Skeletal muscle cell (primary cell): ENCODE measurements around the gene DDB1.
"Not testable (repeated sequence)": the region's sequence is repeated elsewhere in the genome, so short reads cannot be mapped to it uniquely, and the experiment has no call there.

Experiments
- DNase-seq: peaks from one replicate; pipeline ENCODE4 v3.0.0-alpha.2; 2010; ENCODE audit warnings: low read depth
- H3K4me3 ChIP-seq: 2 replicates; pipeline ENCODE4 v1.5.1; 2011; ENCODE audit warnings: low read depth, mild to moderate bottlenecking, control low read depth, low read length, moderate library complexity

DDB1 gene

DNA sequence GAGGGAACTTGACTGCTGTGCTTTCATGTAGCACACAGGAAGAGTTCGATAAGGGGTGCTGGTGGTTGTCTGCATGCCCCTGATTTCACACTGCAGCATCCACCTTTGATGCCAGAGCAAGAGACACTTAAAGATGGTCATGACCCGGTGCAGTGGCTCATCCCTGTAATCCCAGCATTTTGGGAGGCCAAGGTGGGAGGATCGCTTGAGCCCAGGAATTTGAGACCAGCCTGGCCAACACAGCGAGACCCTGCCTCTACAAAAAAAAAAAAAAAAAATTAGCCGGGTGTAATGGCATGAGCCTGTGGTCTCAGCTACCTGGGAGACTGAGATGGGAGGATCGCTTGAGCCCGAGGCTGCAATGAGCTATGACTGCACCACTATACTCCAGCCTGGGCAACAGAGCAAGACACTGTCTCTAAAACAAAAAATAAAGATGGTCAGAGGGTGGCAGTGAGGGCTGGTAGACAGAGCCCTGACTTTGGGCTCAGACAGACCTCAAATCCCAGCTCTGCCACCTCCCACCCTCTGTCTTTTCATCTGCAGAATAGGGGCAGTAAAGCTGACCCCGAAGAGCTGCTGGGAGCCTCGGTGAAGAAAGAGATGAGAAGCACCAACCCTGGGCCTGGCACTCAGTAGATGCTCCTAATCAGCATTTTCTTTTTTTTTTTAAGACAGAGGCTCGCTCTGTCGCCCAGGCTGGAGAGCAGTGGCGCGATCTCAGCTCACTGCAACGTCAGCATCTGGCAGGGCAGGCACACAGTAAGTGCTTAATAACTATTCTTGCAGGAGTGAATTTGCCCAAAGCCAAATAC lies 55.5 kb downstream of the DDB1 start:
- no peak overlapping the region for H3K4me3 ChIP-seq
- no peak for DNase-seq

DNA sequence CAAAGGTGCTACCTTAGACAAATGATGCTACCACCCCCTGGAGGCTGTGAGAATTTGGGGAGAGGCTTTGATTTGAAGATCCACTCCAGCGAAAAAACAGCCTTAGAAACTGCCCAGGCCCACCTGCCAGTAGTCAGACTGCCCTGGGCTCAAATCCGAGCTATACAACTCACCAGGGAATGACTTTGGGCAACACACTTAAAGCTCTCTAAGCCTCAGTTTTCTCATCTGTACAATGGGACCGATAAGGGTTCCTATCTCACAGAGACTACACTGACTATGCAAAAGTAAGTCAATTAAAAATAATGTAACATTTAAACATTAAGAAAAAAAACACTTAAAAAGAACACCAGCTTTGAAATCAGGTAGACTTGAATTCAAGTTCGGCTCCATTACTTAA lies 57.7 kb downstream of the DDB1 start:
- no peak overlapping the region for H3K4me3 ChIP-seq
- DNase-seq: no peak

DNA sequence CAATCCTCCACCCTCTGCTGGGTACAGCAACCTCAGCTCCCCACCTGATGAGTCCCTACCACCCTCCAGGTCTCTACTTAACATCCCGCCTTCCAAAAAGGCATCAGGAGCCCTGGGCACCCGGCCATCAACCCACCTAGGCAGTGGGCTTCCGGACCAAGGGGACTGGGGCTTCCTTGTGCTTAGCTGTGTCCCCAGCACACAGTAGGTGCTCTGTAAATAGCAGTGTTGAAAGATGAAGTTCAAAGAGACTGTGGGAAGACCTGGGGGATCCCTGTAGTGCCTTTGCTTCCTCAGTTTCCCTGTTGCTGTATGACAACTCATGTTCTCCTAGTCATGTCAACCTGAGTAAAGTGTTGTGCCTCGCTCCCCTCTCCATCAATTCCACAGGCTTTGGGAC lies 58.8 kb downstream of the DDB1 start:
- no peak overlapping the region for H3K4me3 ChIP-seq
- DNase-seq: no peak

DNA sequence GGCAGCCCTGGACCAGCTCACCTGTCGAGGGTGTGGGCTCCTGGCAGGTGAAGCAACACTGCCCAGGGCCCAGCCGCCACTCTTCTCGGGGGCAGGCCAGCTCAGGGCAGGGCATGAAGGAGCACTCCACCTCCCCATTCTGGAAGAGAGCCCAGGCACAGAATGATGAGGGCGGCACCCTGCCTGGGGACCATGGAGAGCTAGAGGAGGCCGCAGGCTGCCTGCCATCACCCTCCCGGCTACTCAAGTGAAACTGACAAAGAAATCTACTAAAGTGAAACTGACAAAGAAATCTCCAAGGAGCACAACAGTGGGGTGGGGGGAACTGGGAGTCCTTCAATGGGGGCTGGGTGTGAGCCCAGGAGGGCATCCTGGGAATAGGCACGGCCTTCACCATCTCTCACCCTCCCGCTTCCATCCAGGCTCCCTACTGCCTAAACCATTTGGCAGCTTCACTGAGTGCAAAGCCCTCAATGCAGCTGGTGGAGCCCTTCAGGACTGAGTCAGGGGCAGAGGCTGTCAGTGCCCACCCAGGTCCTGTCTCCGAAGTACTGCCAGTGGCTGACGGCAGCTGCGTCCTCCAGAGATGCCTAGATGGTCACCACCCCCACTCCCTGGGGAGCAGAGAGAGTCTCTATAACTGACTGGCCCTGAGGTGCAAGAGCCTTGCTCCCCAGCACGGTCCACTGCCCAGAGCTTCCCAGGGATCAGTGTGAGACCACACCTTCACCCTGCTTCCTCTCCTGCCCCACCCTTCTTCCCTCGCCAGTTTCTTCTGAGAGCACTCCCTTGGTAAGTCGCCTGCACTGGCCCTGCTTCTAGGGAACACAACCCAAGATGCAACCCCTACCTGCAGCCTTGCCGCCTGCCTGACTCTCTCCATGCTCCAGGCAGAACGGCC lies 59.5 kb downstream of the DDB1 start:
- no peak for DNase-seq
- no peak overlapping the region for H3K4me3 ChIP-seq

DNA sequence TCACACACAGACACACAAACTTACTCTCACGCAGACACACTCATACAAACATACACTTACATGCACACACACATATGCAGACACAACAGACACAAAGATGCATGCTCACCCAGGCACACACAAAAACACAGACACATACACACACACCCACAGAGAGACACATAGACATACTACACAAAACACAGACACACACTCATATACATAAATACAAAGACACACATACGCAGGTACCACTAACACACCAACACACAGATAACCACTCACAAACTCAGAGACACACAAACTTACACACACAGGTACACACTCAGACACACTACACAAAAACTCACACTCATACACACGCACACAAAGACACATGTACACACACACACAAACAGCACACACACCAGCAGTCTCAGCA lies 60.2 kb downstream of the DDB1 start:
- DNase-seq: no peak
- no peak overlapping the region for H3K4me3 ChIP-seq

DNA sequence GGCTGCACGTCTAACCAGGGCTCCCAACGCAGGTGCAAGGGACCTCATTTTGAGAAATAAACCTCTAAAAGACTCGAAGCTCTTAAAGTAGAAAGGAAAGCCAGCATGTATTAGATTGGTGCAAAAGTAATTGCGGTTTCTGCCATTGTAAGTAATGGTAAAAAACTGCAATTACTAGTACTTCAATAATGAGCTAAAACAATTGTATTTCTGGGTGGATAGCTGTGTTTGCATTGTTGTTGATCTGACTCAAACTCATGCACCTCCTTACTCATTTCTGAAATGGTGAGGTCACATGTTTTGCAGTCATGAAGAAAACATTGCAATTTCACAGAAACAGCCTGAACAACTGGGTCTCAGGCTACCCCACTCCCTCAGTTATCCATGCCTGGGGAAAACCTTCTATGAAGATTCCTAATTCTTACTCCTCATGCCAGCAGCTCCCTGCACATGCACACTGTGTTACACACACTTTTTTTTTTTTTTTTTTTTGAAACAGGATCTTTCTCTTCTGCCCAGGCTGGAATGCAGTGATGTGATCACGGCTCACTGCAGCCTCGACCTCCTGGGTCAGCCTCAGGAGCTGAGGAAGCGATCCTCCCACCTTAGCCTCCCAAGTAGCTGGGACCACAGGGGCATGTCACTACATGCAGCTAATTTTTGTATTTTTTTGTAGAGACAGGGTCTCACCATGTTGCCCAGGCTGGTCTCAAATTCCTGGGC lies 62.4 kb downstream of the DDB1 start:
- H3K4me3 ChIP-seq: no peak overlapping the region
- DNase-seq: no peak

DNA sequence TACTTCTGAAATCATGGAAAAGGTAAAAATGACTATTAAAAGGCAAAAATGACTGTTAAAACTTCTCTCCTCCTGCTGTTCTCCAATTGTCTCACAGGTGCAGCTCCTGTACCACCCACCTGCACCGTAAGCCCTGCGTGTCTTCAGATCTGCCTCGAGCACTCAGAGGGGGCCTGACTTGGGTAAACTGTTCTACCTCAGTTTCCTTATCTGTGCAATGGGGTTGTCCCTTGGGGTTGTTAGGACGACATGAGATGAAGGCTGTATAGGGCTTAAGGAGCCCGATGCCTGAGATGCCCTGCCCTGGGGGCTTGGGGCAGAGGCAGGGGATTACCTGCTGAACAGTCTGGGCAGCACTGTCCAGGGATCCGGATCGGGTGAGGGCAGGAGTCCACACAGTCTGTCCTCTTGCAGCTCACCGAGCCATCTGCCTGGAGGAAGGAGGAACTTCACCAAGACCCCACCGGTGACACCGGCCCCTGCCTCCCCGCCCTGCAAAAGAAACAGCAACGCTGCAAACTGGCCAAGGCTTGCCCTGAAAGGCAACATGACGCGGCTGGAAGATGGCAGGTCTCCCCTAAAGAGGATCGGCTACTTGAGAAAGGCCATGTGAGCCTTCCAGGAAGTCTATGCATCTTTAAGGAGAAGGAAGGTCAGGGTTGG lies 64.2 kb downstream of the DDB1 start:
- DNase-seq: no peak

DNA sequence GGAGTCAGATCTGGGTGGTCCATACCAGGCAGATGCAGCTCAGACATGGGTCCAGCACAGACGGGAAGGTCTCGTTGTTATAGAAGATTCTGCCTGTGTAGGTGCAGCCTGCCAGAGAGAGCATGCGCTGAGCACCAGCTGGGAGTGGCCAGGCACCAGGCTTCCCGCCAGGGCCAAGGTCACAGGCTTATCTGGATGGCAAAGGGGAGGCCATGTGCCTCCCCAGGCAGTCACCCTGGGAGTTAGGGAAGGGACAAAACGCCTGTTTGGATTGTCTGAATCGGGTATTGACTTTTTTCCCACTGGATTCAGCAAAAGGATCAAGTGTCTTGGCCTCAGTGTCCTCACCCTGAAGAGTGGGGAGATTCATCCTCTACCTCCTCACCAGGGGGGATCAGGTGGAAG lies 65.5 kb downstream of the DDB1 start:
- DNase-seq: no peak
- no peak overlapping the region for H3K4me3 ChIP-seq

More for the DNA sequence above, 64.2 kb downstream of the DDB1 start:
- H3K4me3 ChIP-seq: no peak overlapping the region

DNA sequence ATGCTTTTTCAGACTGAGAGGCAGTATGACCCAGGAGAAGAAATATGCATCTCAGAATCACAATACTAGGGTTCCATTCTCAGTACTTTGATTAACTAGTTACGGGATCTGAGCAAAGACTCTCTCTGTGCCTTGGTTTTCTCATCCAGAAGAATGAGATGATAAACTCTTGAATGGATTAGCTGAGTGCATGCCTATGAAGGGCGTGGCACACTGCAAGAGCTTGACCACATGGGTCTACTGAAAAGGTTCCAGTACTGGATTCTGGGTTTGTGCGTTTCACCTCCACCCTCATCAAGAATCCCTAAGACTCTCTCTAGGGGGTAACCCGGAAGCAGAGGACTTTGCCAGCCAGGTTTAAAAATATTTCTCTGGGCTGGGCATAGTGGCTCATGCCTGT lies 66.3 kb downstream of the DDB1 start:
- no peak overlapping the region for H3K4me3 ChIP-seq
- no peak for DNase-seq

DNA sequence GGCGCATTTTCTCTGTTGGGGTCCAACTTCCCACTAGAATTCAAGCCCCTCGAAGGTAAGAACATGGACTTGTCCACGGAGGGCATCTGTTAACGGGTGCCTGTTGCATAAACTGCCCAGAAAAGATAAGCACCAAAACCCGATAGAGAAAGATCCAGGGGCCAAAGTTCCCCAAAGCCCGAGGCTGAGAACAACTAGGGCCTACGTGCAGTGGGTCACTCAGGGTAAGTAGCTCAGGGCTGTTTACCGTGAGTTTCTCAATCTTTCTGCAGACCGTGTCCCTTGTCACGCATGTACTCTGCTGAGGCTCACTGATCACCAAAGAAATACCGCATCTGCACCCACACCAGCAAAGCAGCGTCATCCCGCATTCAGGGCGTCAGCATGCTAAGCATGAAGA lies 67.5 kb downstream of the DDB1 start:
- no peak overlapping the region for H3K4me3 ChIP-seq
- DNase-seq: no peak

DNA sequence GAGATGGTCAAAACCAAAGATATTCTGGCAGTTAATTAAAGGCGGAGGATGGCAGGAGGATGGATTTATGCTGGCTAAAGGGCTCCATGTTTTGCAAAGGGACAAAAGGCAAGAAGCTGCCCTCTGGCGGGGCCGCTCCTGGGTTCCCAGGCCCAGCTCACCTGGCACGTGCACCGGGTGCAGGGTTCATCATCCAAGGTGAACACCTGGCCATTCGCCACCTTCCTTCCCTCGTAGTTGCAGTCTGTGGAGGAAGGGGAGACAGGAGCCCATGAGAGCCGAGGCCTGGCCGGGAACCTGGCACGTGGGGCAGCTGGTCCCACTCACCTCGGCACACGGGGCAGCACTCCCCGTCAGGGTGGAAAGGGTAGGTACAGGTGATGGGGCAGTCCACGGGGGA lies 68.1 kb downstream of the DDB1 start:
- no peak overlapping the region for H3K4me3 ChIP-seq
- DNase-seq: no peak

DNA sequence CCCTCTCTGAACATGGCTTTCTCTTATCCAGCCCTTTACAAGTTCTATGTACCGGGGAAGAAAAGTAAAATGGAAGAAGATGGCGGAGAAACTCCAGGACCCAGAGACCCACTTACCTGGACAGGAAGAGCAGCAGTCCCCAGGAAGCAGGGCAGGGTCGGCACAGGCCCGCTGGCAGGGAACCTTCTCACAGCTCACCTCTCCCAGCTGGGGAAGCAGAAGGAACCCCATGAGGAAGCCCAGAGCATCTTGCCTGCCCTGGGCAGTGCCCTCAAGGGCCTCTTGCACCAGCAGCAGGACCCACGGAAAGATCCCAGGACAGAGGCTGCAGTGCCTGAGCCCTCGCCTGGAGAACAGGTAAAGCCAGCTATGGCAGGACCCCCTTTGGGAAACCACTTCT lies 68.5 kb downstream of the DDB1 start:
- DNase-seq: no peak
- no peak overlapping the region for H3K4me3 ChIP-seq

DNA sequence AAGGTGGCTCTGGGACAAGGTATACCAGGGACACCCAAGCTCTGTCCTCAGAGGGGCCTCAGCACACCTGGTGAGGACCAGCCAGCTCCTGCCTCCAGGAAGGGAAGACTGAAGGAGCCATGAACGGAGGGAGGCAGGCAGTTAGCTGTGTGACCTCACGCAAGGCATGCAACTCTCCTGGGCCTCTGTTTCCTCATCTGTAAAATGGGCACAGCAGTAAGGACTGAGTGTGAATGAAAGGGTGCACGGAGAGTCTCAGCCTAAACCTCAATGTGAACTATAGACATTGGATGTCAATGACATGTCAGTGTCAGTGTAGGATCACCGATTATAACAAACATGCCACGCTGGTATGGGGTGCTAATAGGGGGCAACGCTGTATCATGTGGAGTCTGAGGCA lies 73.5 kb downstream of the DDB1 start:
- H3K4me3 ChIP-seq: no peak overlapping the region
- DNase-seq: no peak

DNA sequence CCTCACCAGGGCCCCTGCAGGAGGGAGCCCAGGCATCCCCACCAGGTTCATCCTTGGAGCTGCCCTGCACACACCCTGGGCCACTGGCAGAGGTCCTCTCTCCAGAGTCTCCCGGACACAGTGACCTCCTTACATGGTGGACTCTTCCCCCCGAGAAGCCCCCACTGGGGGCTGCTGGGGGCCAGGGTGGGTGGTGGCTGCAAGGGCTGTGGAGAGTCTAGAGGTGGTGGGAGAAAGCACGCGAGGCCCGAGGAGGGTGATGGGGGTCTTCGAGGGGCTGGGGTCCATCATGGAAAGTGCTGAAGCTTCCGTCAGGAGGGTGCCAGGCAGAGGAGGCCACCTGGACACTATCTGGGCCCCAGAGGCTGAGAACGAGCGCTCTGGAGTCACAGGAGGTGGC lies 74.4 kb downstream of the DDB1 start:
- no peak for DNase-seq
- no peak overlapping the region for H3K4me3 ChIP-seq

DNA sequence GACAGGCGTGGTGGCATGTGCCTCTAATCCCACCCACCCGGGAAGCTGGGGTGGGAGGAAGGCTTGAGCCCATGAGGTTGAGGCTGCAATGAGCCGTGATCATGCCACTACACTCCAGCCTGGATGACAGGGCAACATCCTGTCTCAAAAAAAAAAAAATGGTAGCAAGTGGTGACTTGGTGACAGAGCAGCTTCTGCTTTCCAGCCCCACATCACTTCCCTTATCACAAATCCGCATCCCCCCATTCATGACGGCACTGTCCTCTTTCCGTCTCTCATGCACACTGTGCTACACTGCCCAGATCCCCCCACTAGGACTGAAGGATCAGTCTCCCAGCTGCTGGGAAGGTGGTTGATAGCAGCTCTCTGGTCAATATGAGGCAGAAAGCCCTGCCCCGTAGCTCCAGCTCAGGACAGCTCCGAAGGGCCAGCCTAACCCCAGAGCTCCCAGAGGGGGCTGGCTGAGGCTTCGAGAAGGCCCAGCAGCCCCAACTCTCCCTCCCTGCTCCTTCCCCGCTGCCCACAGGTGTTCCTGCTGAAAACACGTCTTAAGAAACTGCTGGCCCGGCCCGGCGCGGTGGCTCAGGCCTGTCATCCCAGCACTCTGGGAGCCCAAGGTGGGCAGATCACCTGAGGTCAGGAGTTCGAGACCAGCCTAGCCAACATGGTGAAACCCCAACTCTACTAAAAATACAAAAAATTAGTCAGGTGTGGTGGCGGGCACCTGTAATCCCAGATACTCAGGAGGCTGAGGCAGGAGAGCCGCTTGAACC lies 76.0 kb downstream of the DDB1 start:
- H3K4me3 ChIP-seq: no peak overlapping the region
- no peak for DNase-seq

DNA sequence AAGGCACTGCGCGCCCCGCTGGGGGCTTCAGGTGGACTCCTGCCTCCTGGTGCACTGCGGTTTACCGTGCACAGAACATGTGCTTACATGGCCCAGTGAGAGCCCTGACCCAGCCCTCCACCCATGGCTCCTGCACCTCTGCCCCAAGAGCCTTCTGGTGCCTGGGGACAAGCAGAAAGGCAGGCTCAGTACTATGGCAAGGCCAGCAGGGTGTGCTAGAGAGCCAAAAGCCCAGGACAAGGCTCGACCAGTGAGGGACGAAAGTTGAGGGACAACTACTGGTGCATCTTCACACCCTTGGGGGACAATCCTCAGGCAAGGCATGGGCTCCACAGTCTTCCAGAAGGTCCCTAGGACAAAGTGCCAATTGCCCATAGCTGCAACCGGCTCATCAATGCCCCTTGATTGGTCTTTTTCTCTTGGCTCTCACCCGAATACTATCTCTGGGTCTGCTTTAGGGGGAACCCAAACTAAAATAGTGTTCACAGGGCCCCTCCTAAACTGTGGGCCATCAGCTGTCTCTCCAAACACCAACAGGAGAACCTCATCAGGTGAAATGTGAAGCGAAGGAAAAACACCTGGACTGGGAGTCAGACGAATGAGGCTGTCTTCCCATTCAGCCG lies 78.4 kb downstream of the DDB1 start:
- DNase-seq: no peak
- H3K4me3 ChIP-seq: no peak overlapping the region

DNA sequence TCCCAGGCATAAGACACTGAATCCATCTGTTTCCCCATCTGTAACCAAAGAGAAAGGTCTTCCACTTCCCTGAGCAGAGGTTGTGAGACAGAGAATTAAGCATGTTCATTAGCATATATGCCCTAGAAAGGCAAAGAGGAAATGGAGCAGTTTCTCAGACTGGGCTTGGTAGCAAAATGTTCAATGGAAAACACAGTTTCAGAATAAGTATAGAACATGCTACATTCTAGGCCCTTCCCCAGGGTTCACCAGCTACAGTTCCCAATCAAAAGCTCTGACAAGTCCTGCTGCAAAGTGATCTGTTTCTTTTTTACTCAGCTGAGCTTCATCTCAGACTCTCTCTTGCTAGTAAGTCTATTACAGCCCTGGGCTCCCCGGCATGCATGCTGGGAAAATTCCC lies 80.6 kb downstream of the DDB1 start:
- DNase-seq, H3K4me3 ChIP-seq: not testable (repeated sequence)
